ENCODE data around the gene C1orf74.
A peak's percentile ranks its signal among the peaks of the same experiment; 100 is the strongest.

C1orf74 gene

GRCh38 chr1:209784265-209785169, at the start of gene C1orf74:
Gene C1orf74, minus strand, starts transcription at chr1:209784559. Its CDS starts 925 bp downstream, at chr1:209783634.
- peak within 1 kb of the TSS; percentile 81 to 86 for H3K4me3 ChIP-seq (ENCODE audit: low read depth in 1 of 2, low read length in 2 of 2)
- no peaks in the 10 kb centered on the region for H3K27me3 ChIP-seq (ENCODE audit: control insufficient read depth in 1 of 2, insufficient read depth in 2 of 2, low read length in 2 of 2)
- H3K9me3 ChIP-seq (ENCODE audit: control insufficient read depth in 1 of 2, low read length in 2 of 2), result no peaks in the 10 kb centered on the region
- H3K36me3 ChIP-seq (ENCODE audit: control insufficient read depth in 1 of 2, insufficient read depth in 2 of 2, low read length in 2 of 2), result peaks cover 4 to 25% of the 10 kb centered on the region in 2 donors
- peak within 1 kb of the TSS; percentile 72 for H3K27ac ChIP-seq (ENCODE audit: low read depth, low read length)
- H3K4me1 ChIP-seq (ENCODE audit: control insufficient read depth in 1 of 2, insufficient read depth in 2 of 2, low read length in 2 of 2), result peaks cover 52 to 55% of the 10 kb centered on the region in 2 donors
- H3K9ac ChIP-seq (ENCODE audit: low read depth in 1 of 2, low read length in 2 of 2), result peak within 1 kb of the TSS; percentile 75 to 93

GRCh38 chr1:209831615-209832014, 47.3 kb upstream of the C1orf74 start:
- Histone ChIP-seq H3K9ac (ENCODE audit: low read depth in 1 of 2, low read length in 2 of 2) (no peak overlapping the region), H3K4me1 (ENCODE audit: control insufficient read depth in 1 of 2, insufficient read depth in 2 of 2, low read length in 2 of 2) (peaks cover 0 to 3% of the 10 kb centered on the region in 2 donors), H3K27me3 (ENCODE audit: control insufficient read depth in 1 of 2, insufficient read depth in 2 of 2, low read length in 2 of 2) (no peaks in the 10 kb centered on the region), H3K4me3 (ENCODE audit: low read depth in 1 of 2, low read length in 2 of 2) (no peak overlapping the region), H3K36me3 (ENCODE audit: control insufficient read depth in 1 of 2, insufficient read depth in 2 of 2, low read length in 2 of 2) (peaks cover 29 to 58% of the 10 kb centered on the region in 2 donors), H3K27ac (ENCODE audit: low read depth, low read length) (no peak overlapping the region), H3K9me3 (ENCODE audit: control insufficient read depth in 1 of 2, low read length in 2 of 2) (no peaks in the 10 kb centered on the region)

GRCh38 chr1:209830722-209831121, 46.4 kb upstream of the C1orf74 start:
- no peak overlapping the region for H3K4me3 ChIP-seq (ENCODE audit: low read depth in 1 of 2, low read length in 2 of 2)
- H3K27ac ChIP-seq (ENCODE audit: low read depth, low read length), result no peak overlapping the region
- no peak overlapping the region for H3K9ac ChIP-seq (ENCODE audit: low read depth in 1 of 2, low read length in 2 of 2)
- H3K36me3 ChIP-seq (ENCODE audit: control insufficient read depth in 1 of 2, insufficient read depth in 2 of 2, low read length in 2 of 2), result peaks cover 29 to 49% of the 10 kb centered on the region in 2 donors
- no peaks in the 10 kb centered on the region for H3K9me3 ChIP-seq (ENCODE audit: control insufficient read depth in 1 of 2, low read length in 2 of 2)
- H3K4me1 ChIP-seq (ENCODE audit: control insufficient read depth in 1 of 2, insufficient read depth in 2 of 2, low read length in 2 of 2), result peaks cover 0 to 3% of the 10 kb centered on the region in 2 donors
- H3K27me3 ChIP-seq (ENCODE audit: control insufficient read depth in 1 of 2, insufficient read depth in 2 of 2, low read length in 2 of 2), result no peaks in the 10 kb centered on the region

DNA sequence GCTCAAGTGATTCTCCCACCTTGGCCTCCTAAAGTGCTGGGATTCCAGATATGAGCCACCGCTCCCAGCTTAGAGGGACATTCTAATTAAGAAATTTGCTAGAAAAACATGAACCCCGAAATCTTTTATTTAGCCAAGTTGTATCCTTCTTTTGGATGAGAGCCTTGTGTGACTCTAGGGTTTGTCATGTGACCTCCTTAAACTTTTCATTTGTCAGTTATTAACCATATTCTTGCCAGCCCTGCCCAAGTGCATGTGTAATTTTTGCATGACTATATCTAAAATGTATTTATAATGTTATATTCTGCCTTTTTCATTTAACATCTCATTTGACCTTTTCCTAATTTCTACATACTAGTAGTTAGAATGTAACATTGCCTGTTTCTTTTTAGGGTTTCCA, 45.4 kb upstream of the C1orf74 start:
- no peak overlapping the region for H3K27ac ChIP-seq (ENCODE audit: low read depth, low read length)
- no peaks in the 10 kb centered on the region for H3K9me3 ChIP-seq (ENCODE audit: control insufficient read depth in 1 of 2, low read length in 2 of 2)
- H3K9ac ChIP-seq (ENCODE audit: low read depth in 1 of 2, low read length in 2 of 2), result no peak overlapping the region
- no peak overlapping the region for H3K4me3 ChIP-seq (ENCODE audit: low read depth in 1 of 2, low read length in 2 of 2)
- H3K4me1 ChIP-seq (ENCODE audit: control insufficient read depth in 1 of 2, insufficient read depth in 2 of 2, low read length in 2 of 2), result peaks cover 0 to 3% of the 10 kb centered on the region in 2 donors
- peaks cover 21 to 39% of the 10 kb centered on the region in 2 donors for H3K36me3 ChIP-seq (ENCODE audit: control insufficient read depth in 1 of 2, insufficient read depth in 2 of 2, low read length in 2 of 2)
- H3K27me3 ChIP-seq (ENCODE audit: control insufficient read depth in 1 of 2, insufficient read depth in 2 of 2, low read length in 2 of 2), result no peaks in the 10 kb centered on the region

DNA sequence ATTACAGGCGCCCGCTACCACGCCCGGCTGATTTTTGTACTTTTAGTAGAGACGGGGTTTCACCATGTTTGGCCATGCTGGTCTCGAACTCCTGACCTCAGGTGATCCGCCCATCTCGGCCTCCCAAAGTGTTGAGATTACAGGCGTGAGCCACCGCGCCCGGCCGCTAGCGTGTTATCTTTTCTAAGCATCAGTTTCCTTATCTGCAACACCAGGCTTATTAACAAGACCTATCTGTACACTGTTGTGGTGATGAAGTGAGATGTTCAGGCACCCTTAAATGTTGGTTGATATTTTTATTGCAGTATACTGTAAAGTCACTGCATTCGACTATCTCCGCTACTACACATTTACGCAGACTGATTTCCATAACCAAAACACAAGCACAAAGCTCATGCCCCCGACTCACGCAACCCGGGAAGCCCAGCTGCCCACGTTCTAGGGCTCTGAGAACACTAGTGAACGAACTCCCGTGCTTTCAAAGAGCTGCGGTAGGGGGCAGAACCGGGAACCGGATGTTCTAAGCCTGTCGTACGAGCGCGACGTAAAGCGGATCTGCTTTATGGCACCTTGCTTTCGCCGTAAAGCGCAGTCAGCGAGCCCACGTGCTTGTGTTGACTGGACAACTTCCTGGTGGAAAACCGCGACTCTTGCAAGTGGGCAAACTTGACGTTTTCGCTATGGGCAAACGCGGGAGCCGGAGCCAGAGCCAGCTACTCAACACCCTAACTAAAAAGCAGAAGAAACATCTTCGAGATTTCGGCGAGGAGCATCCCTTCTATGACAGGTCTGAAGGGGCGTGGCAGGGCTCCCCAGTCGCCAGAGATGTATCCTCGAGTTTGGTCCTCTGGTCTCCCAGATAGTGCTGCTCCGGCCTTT, 43.3 kb upstream of the C1orf74 start, which contains the start of gene UTP25:
TSS of gene UTP25 (plus strand) at position 589 of the 879 bp plus-strand sequence. CDS start at position 681, 92 bp downstream.
- Histone ChIP-seq H3K9ac (ENCODE audit: low read depth in 1 of 2, low read length in 2 of 2) (peak within 1 kb of the TSS; percentile 35 to 73), H3K27ac (ENCODE audit: low read depth, low read length) (peak within 1 kb of the TSS; percentile 49), H3K4me1 (ENCODE audit: control insufficient read depth in 1 of 2, insufficient read depth in 2 of 2, low read length in 2 of 2) (peaks cover 3% of the 10 kb centered on the region in 2 donors)

GRCh38 chr1:209825591-209826434, 41.5 kb upstream of the C1orf74 start:
- Histone ChIP-seq H3K36me3 (ENCODE audit: control insufficient read depth in 1 of 2, insufficient read depth in 2 of 2, low read length in 2 of 2) (peaks cover 2% of the 10 kb centered on the region in 2 donors), H3K27me3 (ENCODE audit: control insufficient read depth in 1 of 2, insufficient read depth in 2 of 2, low read length in 2 of 2) (no peaks in the 10 kb centered on the region), H3K27ac (ENCODE audit: low read depth, low read length) (no peak overlapping the region), H3K9ac (ENCODE audit: low read depth in 1 of 2, low read length in 2 of 2) (no peak overlapping the region), H3K9me3 (ENCODE audit: control insufficient read depth in 1 of 2, low read length in 2 of 2) (no peaks in the 10 kb centered on the region), H3K4me1 (ENCODE audit: control insufficient read depth in 1 of 2, insufficient read depth in 2 of 2, low read length in 2 of 2) (peaks cover 3% of the 10 kb centered on the region in 2 donors), H3K4me3 (ENCODE audit: low read depth in 1 of 2, low read length in 2 of 2) (no peak overlapping the region)

More for the DNA sequence above, 43.3 kb upstream of the C1orf74 start, which contains the start of gene UTP25:
- Histone ChIP-seq H3K36me3 (ENCODE audit: control insufficient read depth in 1 of 2, insufficient read depth in 2 of 2, low read length in 2 of 2) (peaks cover 4 to 18% of the 10 kb centered on the region in 2 donors), H3K27me3 (ENCODE audit: control insufficient read depth in 1 of 2, insufficient read depth in 2 of 2, low read length in 2 of 2) (no peaks in the 10 kb centered on the region), H3K4me3 (ENCODE audit: low read depth in 1 of 2, low read length in 2 of 2) (peak within 1 kb of the TSS; percentile 95 to 98), H3K9me3 (ENCODE audit: control insufficient read depth in 1 of 2, low read length in 2 of 2) (no peaks in the 10 kb centered on the region)

GRCh38 chr1:209823143-209824041, 39.0 kb upstream of the C1orf74 start:
- Histone ChIP-seq H3K9ac (ENCODE audit: low read depth in 1 of 2, low read length in 2 of 2) (no peak overlapping the region), H3K27ac (ENCODE audit: low read depth, low read length) (no peak overlapping the region), H3K4me3 (ENCODE audit: low read depth in 1 of 2, low read length in 2 of 2) (no peak overlapping the region), H3K4me1 (ENCODE audit: control insufficient read depth in 1 of 2, insufficient read depth in 2 of 2, low read length in 2 of 2) (peaks cover 0 to 3% of the 10 kb centered on the region in 2 donors), H3K9me3 (ENCODE audit: control insufficient read depth in 1 of 2, low read length in 2 of 2) (no peaks in the 10 kb centered on the region), H3K36me3 (ENCODE audit: control insufficient read depth in 1 of 2, insufficient read depth in 2 of 2, low read length in 2 of 2) (no peaks in the 10 kb centered on the region), H3K27me3 (ENCODE audit: control insufficient read depth in 1 of 2, insufficient read depth in 2 of 2, low read length in 2 of 2) (no peaks in the 10 kb centered on the region)

- no peak overlapping the region for H3K4me3 ChIP-seq (ENCODE audit: low read depth in 1 of 2, low read length in 2 of 2)
- H3K9ac ChIP-seq (ENCODE audit: low read depth in 1 of 2, low read length in 2 of 2), result no peak overlapping the region
- no peaks in the 10 kb centered on the region for H3K9me3 ChIP-seq (ENCODE audit: control insufficient read depth in 1 of 2, low read length in 2 of 2)
- H3K27ac ChIP-seq (ENCODE audit: low read depth, low read length), result no peak overlapping the region
- peaks cover 0 to 3% of the 10 kb centered on the region in 2 donors for H3K4me1 ChIP-seq (ENCODE audit: control insufficient read depth in 1 of 2, insufficient read depth in 2 of 2, low read length in 2 of 2)
- H3K36me3 ChIP-seq (ENCODE audit: control insufficient read depth in 1 of 2, insufficient read depth in 2 of 2, low read length in 2 of 2), result no peaks in the 10 kb centered on the region
- peaks cover 0 to 1% of the 10 kb centered on the region in 2 donors for H3K27me3 ChIP-seq (ENCODE audit: control insufficient read depth in 1 of 2, insufficient read depth in 2 of 2, low read length in 2 of 2)
Measured at GRCh38 chr1:209822706-209823105, 38.3 kb upstream of the C1orf74 start.
